Thyroid gland (tissue), 4 donors: Measurements from ENCODE around the gene DAB2IP. TPM values are rescaled to one million over a fixed set of nuclear protein-coding genes. Genes with fewer than 3 reads are reported as not detected.

Experiments
- DNase-seq, 2 donors: peaks; one replicate each; pipeline ENCODE4 v3.0.0-alpha.2; 2019
- H3K27ac ChIP-seq, 3 donors: fragments of 200-600 bp; sonication (generic); 1 replicate in 2 of 3; 2 replicates in 1 of 3; pipeline ENCODE4 v1.5.1; 2016 to 2019; ENCODE audit warnings: mild to moderate bottlenecking in 1 of 3, moderate library complexity in 1 of 3
- H3K27me3 ChIP-seq: fragments of 200-600 bp; sonication (generic); one replicate; pipeline ENCODE4 v1.5.1; 2019
- H3K36me3 ChIP-seq, 2 donors: fragments of 200-600 bp; sonication (generic); one replicate each; pipeline ENCODE4 v1.5.1; 2016 to 2019
- H3K4me1 ChIP-seq, 2 donors: fragments of 200-600 bp; sonication (generic); one replicate each; pipeline ENCODE4 v1.5.1; 2017 to 2019
- H3K4me3 ChIP-seq, 3 donors: fragments of 200-600 bp; sonication (generic); replicated peaks in 1 of 3; 1 replicate in 2 of 3; 2 replicates in 1 of 3; pipeline ENCODE4 v1.5.1; 2016; ENCODE audit warnings: mild to moderate bottlenecking in 1 of 3
- H3K9me3 ChIP-seq: fragments of 200-600 bp; sonication (generic); one replicate; pipeline ENCODE4 v1.5.1; 2017
- POLR2A ChIP-seq, 2 donors: fragments of 450-650 bp; IDR thresholded peaks; one replicate each; pipeline ENCODE4 v1.6.1; 2017; ENCODE audit warnings: antibody characterized with exemption in 2 of 2, mild to moderate bottlenecking in 2 of 2, moderate library complexity in 1 of 2
- WGBS, 2 donors: methylation state at CpG; one replicate each; pipeline ENCODE4 v1.1.5; 2017; 5-methylcytosine and 5-hydroxymethylcytosine counted together
- intact Hi-C: fragments of 100-400 bp; cut with DNase I; formaldehyde crosslinking; loops from one replicate; pipeline ENCODE4 v1.15.1; 2023
- total RNA-seq, 4 donors: library from RNA; depleted of rRNA; stranded (reverse); fragments of >200 nt; gene quantifications; one replicate each; pipeline ENCODE4 v1.2.3, GENCODE V29; 2016
- TF ChIP-seq, protein P1 (sequence below), 6 experiments: fragments of 200-600 bp in 3 of 6; fragments of 450-650 bp in 3 of 6; sonication (generic) in 3 of 6; IDR thresholded peaks; one replicate each; pipeline ENCODE4 v1.5.1; 2016 to 2019; ENCODE audit warnings: antibody characterized with exemption in 6 of 6, mild to moderate bottlenecking in 2 of 6, inconsistent platforms in 1 of 6, moderate library complexity in 1 of 6

The DAB2IP gene
- total RNA-seq, 4 donors from 2014 or later, result 26.0 to 48.5 (median 38.2) TPM

DNA sequence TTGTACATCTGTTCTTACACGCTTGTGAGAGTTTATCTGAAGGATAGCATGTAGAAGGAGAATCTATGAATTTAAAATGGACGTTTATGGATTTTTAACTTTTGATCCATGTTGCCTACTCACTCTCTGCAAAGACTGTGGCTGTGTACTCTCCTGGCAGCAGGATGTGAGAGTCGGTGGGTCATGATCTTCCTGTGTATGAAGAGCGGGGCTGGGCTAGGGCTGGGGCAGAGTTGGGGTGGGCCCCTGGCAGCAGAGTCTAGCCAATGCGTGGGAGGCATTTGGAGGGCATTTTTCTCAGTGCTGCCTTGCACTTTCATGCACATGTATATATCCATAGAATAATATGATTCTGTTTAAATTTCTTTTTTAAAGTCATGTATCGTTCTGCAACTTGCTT, 24.0 kb upstream of the DAB2IP start:
- TF ChIP-seq, protein P1, sequence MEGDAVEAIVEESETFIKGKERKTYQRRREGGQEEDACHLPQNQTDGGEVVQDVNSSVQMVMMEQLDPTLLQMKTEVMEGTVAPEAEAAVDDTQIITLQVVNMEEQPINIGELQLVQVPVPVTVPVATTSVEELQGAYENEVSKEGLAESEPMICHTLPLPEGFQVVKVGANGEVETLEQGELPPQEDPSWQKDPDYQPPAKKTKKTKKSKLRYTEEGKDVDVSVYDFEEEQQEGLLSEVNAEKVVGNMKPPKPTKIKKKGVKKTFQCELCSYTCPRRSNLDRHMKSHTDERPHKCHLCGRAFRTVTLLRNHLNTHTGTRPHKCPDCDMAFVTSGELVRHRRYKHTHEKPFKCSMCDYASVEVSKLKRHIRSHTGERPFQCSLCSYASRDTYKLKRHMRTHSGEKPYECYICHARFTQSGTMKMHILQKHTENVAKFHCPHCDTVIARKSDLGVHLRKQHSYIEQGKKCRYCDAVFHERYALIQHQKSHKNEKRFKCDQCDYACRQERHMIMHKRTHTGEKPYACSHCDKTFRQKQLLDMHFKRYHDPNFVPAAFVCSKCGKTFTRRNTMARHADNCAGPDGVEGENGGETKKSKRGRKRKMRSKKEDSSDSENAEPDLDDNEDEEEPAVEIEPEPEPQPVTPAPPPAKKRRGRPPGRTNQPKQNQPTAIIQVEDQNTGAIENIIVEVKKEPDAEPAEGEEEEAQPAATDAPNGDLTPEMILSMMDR (IDR thresholded peaks at IDR 0.05), result no peak
- TF ChIP-seq POLR2A (IDR thresholded peaks at IDR 0.05), result no peak
- intact Hi-C loops, result no loop called here
- H3K4me1 ChIP-seq, result no peaks in the 10 kb centered on the region
- WGBS, 2 donors, result 74 to 77% methylated on average over 6 of the region's 6 CpGs
- H3K27ac ChIP-seq, result no peak overlapping the region
- H3K4me3 ChIP-seq, result no peak overlapping the region
- H3K9me3 ChIP-seq, result no peaks in the 10 kb centered on the region
- no peaks in the 10 kb centered on the region for H3K27me3 ChIP-seq
- no peaks in the 10 kb centered on the region for H3K36me3 ChIP-seq
- no peak for DNase-seq

DNA sequence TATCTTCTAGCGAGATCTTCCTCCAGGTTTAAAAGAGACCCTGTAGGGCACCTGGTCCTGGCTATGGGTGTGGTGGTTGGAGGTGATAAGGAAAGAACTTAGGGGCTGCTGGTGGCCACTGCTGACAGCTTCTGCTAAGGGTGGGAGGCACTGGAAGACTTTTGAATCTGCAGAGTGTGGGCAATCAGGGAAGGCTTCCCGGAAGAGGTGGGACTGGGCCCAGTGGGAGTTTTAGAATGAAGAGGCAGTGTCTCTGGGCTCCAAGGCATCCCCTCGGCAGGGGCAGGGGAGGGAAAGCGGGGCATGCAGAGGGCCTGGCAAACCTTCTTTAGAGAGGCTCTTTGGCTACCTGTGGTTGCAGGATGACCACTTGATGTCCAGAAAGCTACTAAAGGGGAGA, 23.0 kb upstream of the DAB2IP start:
- TF ChIP-seq POLR2A (IDR thresholded peaks at IDR 0.05), result no peak
- TF ChIP-seq, protein P1 (IDR thresholded peaks at IDR 0.05), result no peak
- Histone ChIP-seq H3K36me3 (no peaks in the 10 kb centered on the region), H3K27me3 (no peaks in the 10 kb centered on the region), H3K27ac (no peak overlapping the region), H3K4me3 (no peak overlapping the region), H3K9me3 (no peaks in the 10 kb centered on the region), H3K4me1 (no peaks in the 10 kb centered on the region)
- 90 to 98% methylated on average over 4 of the region's 4 CpGs for WGBS, 2 donors
- intact Hi-C loops, result no loop called here
- no peak for DNase-seq

DNA sequence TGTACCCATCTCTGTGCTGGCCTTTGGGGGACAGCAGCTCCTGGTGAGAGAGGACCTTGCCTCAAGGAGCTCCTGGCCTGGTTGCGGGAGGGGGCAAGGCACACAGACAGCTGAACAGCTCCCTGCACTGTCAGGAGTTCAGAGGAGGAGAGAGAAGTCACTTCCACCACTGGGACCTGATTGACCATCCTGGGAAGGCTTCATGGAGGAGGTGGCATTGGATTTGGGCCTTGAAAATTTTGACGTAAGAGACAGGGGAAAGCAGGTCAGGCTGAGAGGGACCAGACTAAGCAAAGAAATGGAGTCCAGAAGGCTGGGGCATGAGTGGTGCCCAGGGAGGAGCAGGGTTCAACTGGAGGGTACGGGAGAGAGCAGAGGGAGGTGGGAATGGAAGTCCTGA, 20.3 kb upstream of the DAB2IP start:
- H3K4me1 ChIP-seq, result peaks cover 7 to 24% of the 10 kb centered on the region in 2 donors
- intact Hi-C loops, result loop anchor here (10.0 kb wide), 2 partner anchors 54 to 364 kb away; no protein-coding TSS in a partner anchor
- no peak overlapping the region for H3K4me3 ChIP-seq
- no peaks in the 10 kb centered on the region for H3K36me3 ChIP-seq
- WGBS, 2 donors, result 99 to 100% methylated on average over 3 of the region's 3 CpGs
- no peaks in the 10 kb centered on the region for H3K9me3 ChIP-seq
- TF ChIP-seq POLR2A (IDR thresholded peaks at IDR 0.05), result no peak
- TF ChIP-seq, protein P1 (IDR thresholded peaks at IDR 0.05), result no peak
- H3K27ac ChIP-seq, result no peak overlapping the region
- no peak for DNase-seq
- no peaks in the 10 kb centered on the region for H3K27me3 ChIP-seq

DNA sequence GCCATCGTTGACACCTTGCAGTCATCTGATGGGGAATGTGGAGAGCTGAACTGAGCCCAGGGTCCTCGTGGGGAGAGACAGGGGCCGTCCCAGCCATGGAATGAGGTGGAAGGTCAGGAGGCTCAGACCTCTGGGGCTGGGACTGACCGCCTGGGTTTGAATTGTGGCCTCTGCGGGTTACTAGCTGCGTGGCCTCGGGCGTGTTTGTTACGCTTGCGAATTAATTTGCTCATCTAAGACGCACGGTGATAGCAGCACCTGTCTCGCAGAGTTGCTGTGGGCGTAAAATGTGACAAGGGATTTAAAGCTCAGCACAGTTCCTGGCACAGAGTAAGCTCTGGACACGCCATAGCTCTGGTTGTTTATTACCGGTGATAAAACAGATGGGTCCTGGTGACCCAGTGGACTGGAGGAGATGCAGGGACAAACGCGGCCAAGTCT, 19.4 kb upstream of the DAB2IP start:
- Histone ChIP-seq H3K4me3 (no peak overlapping the region), H3K27me3 (no peaks in the 10 kb centered on the region), H3K9me3 (no peaks in the 10 kb centered on the region), H3K36me3 (no peaks in the 10 kb centered on the region), H3K4me1 (peaks cover 16 to 33% of the 10 kb centered on the region in 2 donors), H3K27ac (no peak overlapping the region)
- no peak for DNase-seq
- 88 to 94% methylated on average over 16 to 17 of the region's 18 CpGs for WGBS, 2 donors
- no peak for TF ChIP-seq POLR2A (IDR thresholded peaks at IDR 0.05)
- TF ChIP-seq, protein P1 (IDR thresholded peaks at IDR 0.05), result no peak
- intact Hi-C loops, result loop anchor here (10.0 kb wide), 2 partner anchors 53 to 363 kb away; no protein-coding TSS in a partner anchor

DNA sequence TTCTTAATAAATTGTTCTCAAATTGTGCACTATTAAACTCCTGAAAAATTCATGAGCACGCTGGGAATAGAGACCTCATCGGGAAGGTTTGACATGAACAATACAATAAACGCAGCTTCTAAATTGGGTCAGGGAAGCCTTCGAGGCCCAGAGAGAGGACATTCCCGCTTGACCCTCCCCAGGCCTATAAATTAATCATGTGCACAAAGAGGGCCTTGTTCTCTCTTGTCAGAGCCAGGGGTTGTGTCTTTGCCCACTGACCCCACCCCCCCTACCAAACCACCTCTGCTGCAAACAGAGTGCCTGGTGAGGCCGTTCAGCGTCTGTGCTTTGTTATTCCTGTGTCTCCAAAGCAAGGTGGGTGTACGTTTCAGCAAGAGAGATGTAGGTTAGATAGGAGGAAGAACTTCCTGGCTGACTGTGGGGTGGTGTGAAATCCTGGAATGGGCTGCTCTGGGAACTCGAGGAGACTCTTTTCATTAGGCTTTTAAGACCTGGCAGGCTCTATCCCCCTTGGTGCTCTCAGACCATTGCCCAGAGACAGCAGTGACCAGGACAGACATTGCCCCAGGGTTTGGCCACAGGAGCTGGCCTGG, 18.2 kb upstream of the DAB2IP start:
- Histone ChIP-seq H3K27me3 (no peaks in the 10 kb centered on the region), H3K9me3 (no peaks in the 10 kb centered on the region), H3K4me3 (no peak overlapping the region), H3K4me1 (peaks cover 16 to 40% of the 10 kb centered on the region in 2 donors), H3K27ac (no peak overlapping the region), H3K36me3 (no peaks in the 10 kb centered on the region)
- TF ChIP-seq, protein P1 (IDR thresholded peaks at IDR 0.05), result no peak
- no peak for TF ChIP-seq POLR2A (IDR thresholded peaks at IDR 0.05)
- intact Hi-C loops, result loop anchor here (10.0 kb wide), 2 partner anchors 52 to 362 kb away; no protein-coding TSS in a partner anchor
- WGBS, 2 donors, result 83 to 84% methylated on average over 9 of the region's 9 CpGs
- DNase-seq, result no peak
